ENCODE measurements around the gene ALK. TPM values are rescaled to one million over a fixed set of nuclear protein-coding genes. Genes with fewer than 3 reads are reported as not detected.

ALK gene
- total and polyA plus RNA-seq, 4 donors, result 4.2 to 16.7 (median 14.2) TPM

DNA sequence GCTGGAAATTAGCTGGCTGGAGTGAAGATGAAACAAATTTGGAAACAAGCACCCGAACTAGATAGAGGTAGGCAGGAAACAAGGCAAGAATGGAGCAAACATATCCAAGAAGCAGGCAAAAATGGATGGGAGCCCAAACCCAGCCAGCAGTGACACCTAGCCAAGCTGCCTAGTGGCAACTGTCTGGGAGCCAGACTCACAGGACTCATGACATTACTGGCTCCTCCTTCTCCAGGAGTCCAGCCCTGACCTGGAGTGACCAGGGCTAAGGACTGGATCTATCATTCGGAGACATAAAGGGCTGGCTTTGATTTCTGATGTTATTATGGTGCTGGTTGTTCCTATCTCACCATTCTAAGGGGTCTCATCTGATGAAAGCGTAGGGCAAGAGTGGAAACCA is 21.3 kb upstream of the ALK start:
- no peak for DNase-seq (ENCODE audit: low read depth in 4 of 6, low spot score in 6 of 6)
- 88% methylated on average over 1 of the region's 3 CpGs for WGBS (ENCODE audit: insufficient coverage)
- Histone ChIP-seq H3K9me3 (ENCODE audit: control insufficient read depth, insufficient read depth, low read length) (no peaks in the 10 kb centered on the region), H3K27ac (ENCODE audit: low read depth, low read length) (no peak overlapping the region), H3K27me3 (ENCODE audit: control insufficient read depth, insufficient read depth, low read length) (no peaks in the 10 kb centered on the region), H3K4me1 (ENCODE audit: control insufficient read depth, insufficient read depth, low read length) (peaks cover 3% of the 10 kb centered on the region), H3K36me3 (ENCODE audit: control insufficient read depth, insufficient read depth, low read length) (no peaks in the 10 kb centered on the region), H3K4me3 (ENCODE audit: low read depth, low read length) (no peak overlapping the region)

- H3K36me3 ChIP-seq (ENCODE audit: control insufficient read depth, insufficient read depth, low read length), result no peaks in the 10 kb centered on the region
- peaks cover 3% of the 10 kb centered on the region for H3K4me1 ChIP-seq (ENCODE audit: control insufficient read depth, insufficient read depth, low read length)
- H3K27me3 ChIP-seq (ENCODE audit: control insufficient read depth, insufficient read depth, low read length), result no peaks in the 10 kb centered on the region
- no peak overlapping the region for H3K4me3 ChIP-seq (ENCODE audit: low read depth, low read length)
- DNase-seq (ENCODE audit: low read depth in 4 of 6, low spot score in 6 of 6), result peak in 2 of 6 donors; percentile 21 to 59
- H3K9me3 ChIP-seq (ENCODE audit: control insufficient read depth, insufficient read depth, low read length), result no peaks in the 10 kb centered on the region
- WGBS (ENCODE audit: insufficient coverage), result 31% methylated on average over 4 of the region's 5 CpGs
- H3K27ac ChIP-seq (ENCODE audit: low read depth, low read length), result peak overlapping the region; percentile 57
These were observed 19.3 kb upstream of the ALK start for GRCh38 chr2:29940706-29941105.

GRCh38 chr2:29936020-29936419 is 14.6 kb upstream of the ALK start:
- 56% methylated on average over 5 of the region's 8 CpGs for WGBS (ENCODE audit: insufficient coverage)
- Histone ChIP-seq H3K27ac (ENCODE audit: low read depth, low read length) (no peak overlapping the region), H3K36me3 (ENCODE audit: control insufficient read depth, insufficient read depth, low read length) (no peaks in the 10 kb centered on the region), H3K4me1 (ENCODE audit: control insufficient read depth, insufficient read depth, low read length) (peaks cover 3% of the 10 kb centered on the region), H3K9me3 (ENCODE audit: control insufficient read depth, insufficient read depth, low read length) (no peaks in the 10 kb centered on the region), H3K4me3 (ENCODE audit: low read depth, low read length) (no peak overlapping the region), H3K27me3 (ENCODE audit: control insufficient read depth, insufficient read depth, low read length) (no peaks in the 10 kb centered on the region)
- no peak for DNase-seq (ENCODE audit: low read depth in 4 of 6, low spot score in 6 of 6)

- Histone ChIP-seq H3K9me3 (ENCODE audit: control insufficient read depth, insufficient read depth, low read length) (no peaks in the 10 kb centered on the region), H3K4me1 (ENCODE audit: control insufficient read depth, insufficient read depth, low read length) (no peaks in the 10 kb centered on the region), H3K27me3 (ENCODE audit: control insufficient read depth, insufficient read depth, low read length) (no peaks in the 10 kb centered on the region), H3K36me3 (ENCODE audit: control insufficient read depth, insufficient read depth, low read length) (no peaks in the 10 kb centered on the region), H3K27ac (ENCODE audit: low read depth, low read length) (no peak overlapping the region), H3K4me3 (ENCODE audit: low read depth, low read length) (no peak overlapping the region)
- no peak for DNase-seq (ENCODE audit: low read depth in 4 of 6, low spot score in 6 of 6)
- WGBS (ENCODE audit: insufficient coverage), result no CpG with 5 or more reads among the region's 1 CpG
These were observed 10.4 kb upstream of the ALK start for GRCh38 chr2:29931818-29932217.

DNA sequence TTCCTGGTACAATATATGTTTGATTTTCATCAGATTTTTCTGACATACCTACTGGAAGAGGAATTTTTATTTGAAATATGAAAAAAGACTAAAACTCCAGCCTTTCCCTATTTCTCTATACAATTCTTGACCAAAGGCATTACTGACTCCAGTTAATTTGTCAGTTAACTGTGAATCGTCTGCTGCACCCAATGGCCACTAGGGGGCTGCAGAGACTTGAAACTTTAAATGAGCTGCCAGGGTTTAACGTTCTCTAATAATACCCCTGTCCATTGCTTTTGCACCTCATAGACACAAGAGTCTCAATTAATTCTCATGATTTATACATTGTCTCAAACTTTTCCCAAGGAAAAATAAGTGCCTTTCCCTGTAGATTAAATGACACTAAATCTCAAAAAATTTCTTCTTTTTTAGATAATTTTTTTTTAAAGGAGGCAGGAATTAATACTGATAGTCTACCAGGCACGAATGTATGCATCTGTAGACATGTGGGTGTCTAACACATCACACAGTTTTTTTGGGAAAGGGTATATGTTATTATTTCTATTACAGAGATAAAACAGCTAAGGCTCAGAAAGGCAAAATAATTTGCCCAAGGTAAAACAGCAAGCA is 1.8 kb upstream of the ALK start:
- Histone ChIP-seq H3K27me3 (ENCODE audit: control insufficient read depth, insufficient read depth, low read length) (peaks cover 23% of the 10 kb centered on the region), H3K4me3 (ENCODE audit: low read depth, low read length) (no peak overlapping the region), H3K36me3 (ENCODE audit: control insufficient read depth, insufficient read depth, low read length) (no peaks in the 10 kb centered on the region), H3K27ac (ENCODE audit: low read depth, low read length) (no peak overlapping the region), H3K9me3 (ENCODE audit: control insufficient read depth, insufficient read depth, low read length) (no peaks in the 10 kb centered on the region), H3K4me1 (ENCODE audit: control insufficient read depth, insufficient read depth, low read length) (peaks cover 31% of the 10 kb centered on the region)
- peak in 4 of 6 donors; percentile 72 to 95 (median 86) for DNase-seq (ENCODE audit: low read depth in 4 of 6, low spot score in 6 of 6)
- WGBS (ENCODE audit: insufficient coverage), result 0% methylated on average over 2 of the region's 3 CpGs

- Histone ChIP-seq H3K4me3 (ENCODE audit: low read depth, low read length) (no peak overlapping the region), H3K9me3 (ENCODE audit: control insufficient read depth, insufficient read depth, low read length) (no peaks in the 10 kb centered on the region), H3K27ac (ENCODE audit: low read depth, low read length) (no peak overlapping the region), H3K27me3 (ENCODE audit: control insufficient read depth, insufficient read depth, low read length) (peaks cover 24% of the 10 kb centered on the region), H3K36me3 (ENCODE audit: control insufficient read depth, insufficient read depth, low read length) (no peaks in the 10 kb centered on the region), H3K4me1 (ENCODE audit: control insufficient read depth, insufficient read depth, low read length) (peaks cover 31% of the 10 kb centered on the region)
- DNase-seq (ENCODE audit: low read depth in 4 of 6, low spot score in 6 of 6), result no peak
- WGBS (ENCODE audit: insufficient coverage), result 77% methylated on average over 4 of the region's 4 CpGs
These were observed 1.2 kb upstream of the ALK start for GRCh38 chr2:29922605-29923004.

- peak overlapping the region; percentile 38 for H3K4me3 ChIP-seq (ENCODE audit: low read depth, low read length)
- DNase-seq (ENCODE audit: low read depth in 4 of 6, low spot score in 6 of 6), result peak in 3 of 6 donors; percentile 26 to 75 (median 51)
- H3K9me3 ChIP-seq (ENCODE audit: control insufficient read depth, insufficient read depth, low read length), result no peaks in the 10 kb centered on the region
- peaks cover 31% of the 10 kb centered on the region for H3K4me1 ChIP-seq (ENCODE audit: control insufficient read depth, insufficient read depth, low read length)
- H3K27ac ChIP-seq (ENCODE audit: low read depth, low read length), result no peak overlapping the region
- WGBS (ENCODE audit: insufficient coverage), result 0% methylated on average over 71 of the region's 71 CpGs
- H3K36me3 ChIP-seq (ENCODE audit: control insufficient read depth, insufficient read depth, low read length), result no peaks in the 10 kb centered on the region
- H3K27me3 ChIP-seq (ENCODE audit: control insufficient read depth, insufficient read depth, low read length), result peaks cover 25% of the 10 kb centered on the region
These were observed 491 bp downstream of the ALK start for GRCh38 chr2:29920631-29921559.

DNA sequence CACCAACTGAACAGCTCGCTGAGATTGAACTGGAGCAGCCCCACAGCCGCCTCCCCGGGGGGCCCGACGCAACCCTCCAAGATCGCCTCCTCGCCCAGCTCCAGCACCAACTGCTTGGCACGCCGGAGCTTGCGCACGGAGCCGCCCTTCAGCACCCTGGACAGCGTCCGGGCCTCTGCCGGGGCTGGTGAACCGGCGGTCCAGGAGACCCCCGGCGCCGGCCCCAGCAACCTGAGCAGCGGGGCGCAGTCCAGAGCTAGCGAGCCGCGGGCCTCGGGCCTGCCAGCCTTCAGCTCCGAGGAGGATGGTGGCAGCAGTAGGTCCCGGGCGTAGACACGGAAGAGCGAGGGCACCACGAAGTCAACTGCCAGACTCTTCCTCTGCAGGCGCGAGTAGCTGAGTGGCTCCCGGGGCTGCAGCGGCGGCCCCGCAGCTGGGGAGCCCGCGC is 1.2 kb downstream of the ALK start:
- peak in 4 of 6 donors; percentile 53 to 86 (median 72) for DNase-seq (ENCODE audit: low read depth in 4 of 6, low spot score in 6 of 6)
- Histone ChIP-seq H3K4me3 (ENCODE audit: low read depth, low read length) (peak overlapping the region; percentile 38), H3K9me3 (ENCODE audit: control insufficient read depth, insufficient read depth, low read length) (no peaks in the 10 kb centered on the region), H3K27me3 (ENCODE audit: control insufficient read depth, insufficient read depth, low read length) (peaks cover 25% of the 10 kb centered on the region), H3K36me3 (ENCODE audit: control insufficient read depth, insufficient read depth, low read length) (no peaks in the 10 kb centered on the region), H3K4me1 (ENCODE audit: control insufficient read depth, insufficient read depth, low read length) (peaks cover 31% of the 10 kb centered on the region), H3K27ac (ENCODE audit: low read depth, low read length) (no peak overlapping the region)
- 0% methylated on average over 40 of the region's 40 CpGs for WGBS (ENCODE audit: insufficient coverage)

DNA sequence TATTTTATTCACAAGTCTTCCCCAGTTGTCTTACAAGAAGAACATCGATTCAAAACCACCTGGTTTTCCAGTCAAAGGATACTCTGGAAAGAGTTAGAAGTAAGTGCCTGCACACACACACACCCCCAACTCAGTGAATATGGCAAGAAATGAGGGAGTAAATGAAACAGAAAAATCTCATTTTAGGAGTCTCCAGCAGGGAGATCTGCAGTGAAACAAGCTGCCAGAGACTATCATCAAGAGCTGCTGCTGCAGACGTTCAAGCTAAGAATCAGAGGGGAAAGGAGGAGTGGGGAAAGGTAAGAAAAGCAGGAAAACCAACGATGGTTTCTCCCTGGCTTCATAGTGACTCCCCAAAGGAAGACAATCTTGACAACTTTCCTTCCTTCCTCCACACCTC is 2.4 kb downstream of the ALK start:
- peak in 1 of 6 donors; percentile 75 for DNase-seq (ENCODE audit: low read depth in 4 of 6, low spot score in 6 of 6)
- H3K27me3 ChIP-seq (ENCODE audit: control insufficient read depth, insufficient read depth, low read length), result peaks cover 25% of the 10 kb centered on the region
- no peaks in the 10 kb centered on the region for H3K36me3 ChIP-seq (ENCODE audit: control insufficient read depth, insufficient read depth, low read length)
- no peak overlapping the region for H3K27ac ChIP-seq (ENCODE audit: low read depth, low read length)
- peaks cover 31% of the 10 kb centered on the region for H3K4me1 ChIP-seq (ENCODE audit: control insufficient read depth, insufficient read depth, low read length)
- no CpG with 5 or more reads among the region's 3 CpGs for WGBS (ENCODE audit: insufficient coverage)
- H3K9me3 ChIP-seq (ENCODE audit: control insufficient read depth, insufficient read depth, low read length), result no peaks in the 10 kb centered on the region
- peak overlapping the region; percentile 38 for H3K4me3 ChIP-seq (ENCODE audit: low read depth, low read length)

Measured in spinal cord (tissue), 10 donors.